HG02973 (cell line): ENCODE measurements around the gene MAPK8IP1.
A peak's percentile ranks its signal among the peaks of the same experiment; 100 is the strongest.

ENCODE experiments used
- ATAC-seq: cut with Tn5 transposase; IDR thresholded peaks from one replicate; pipeline ENCODE4 v1.9.1; 2021; ENCODE audit warnings: moderate library complexity; ENCODE audit not compliant: unreplicated experiment

The MAPK8IP1 gene

DNA sequence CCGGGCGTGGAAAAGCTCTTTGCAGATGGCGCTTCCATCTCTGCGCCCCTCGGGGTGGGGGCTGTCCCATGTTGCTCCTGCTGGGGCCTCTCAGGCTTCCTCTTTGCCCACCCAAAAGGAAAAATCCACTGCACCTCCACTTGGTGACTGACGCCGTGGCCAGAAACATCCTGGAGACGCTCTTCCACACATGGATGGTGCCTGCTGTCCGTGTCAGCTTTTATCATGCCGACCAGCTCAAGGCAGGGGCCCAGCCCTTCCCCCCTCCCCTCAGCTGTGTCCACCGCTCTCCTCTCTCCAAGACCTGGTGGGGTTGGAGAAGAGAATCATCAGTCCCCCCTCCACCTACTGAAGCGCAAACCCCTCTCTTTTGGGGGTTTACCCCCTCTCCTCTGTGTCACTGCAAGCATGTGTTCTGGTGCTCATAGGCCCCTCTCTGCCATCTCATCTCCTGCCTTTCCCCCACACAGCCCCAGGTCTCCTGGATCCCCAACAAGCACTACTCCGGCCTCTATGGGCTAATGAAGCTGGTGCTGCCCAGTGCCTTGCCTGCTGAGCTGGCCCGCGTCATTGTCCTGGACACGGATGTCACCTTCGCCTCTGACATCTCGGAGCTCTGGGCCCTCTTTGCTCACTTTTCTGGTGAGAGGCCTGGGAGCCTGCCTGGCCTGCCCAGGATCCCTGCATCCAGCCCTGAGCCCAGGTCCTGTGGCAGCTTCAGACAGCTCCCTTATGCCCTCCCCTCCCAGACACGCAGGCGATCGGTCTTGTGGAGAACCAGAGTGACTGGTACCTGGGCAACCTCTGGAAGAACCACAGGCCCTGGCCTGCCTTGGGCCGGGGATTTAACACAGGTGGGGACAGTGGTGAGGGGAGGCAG, 38.8 kb downstream of the MAPK8IP1 start:
- no peak for ATAC-seq

DNA sequence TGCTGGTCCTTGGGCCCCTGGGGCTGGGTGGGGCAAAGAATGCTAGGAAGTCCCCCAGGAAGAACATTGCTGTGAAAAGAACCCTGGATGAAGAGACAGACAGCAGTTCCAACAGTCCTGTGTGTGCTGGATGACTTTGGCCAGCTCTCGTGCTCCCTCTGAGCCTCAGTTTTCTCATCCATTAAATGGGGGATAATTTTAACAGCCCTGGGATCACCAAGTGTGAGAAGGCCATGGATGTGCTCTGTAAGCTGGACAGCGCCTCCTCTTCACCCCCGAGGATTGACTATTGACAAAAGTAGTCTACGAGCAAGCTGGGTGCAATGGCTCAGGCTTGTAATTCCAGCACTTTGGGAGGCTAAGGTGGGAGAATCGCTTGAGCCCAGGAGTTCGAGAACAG, 39.5 kb downstream of the MAPK8IP1 start:
- no peak for ATAC-seq

DNA sequence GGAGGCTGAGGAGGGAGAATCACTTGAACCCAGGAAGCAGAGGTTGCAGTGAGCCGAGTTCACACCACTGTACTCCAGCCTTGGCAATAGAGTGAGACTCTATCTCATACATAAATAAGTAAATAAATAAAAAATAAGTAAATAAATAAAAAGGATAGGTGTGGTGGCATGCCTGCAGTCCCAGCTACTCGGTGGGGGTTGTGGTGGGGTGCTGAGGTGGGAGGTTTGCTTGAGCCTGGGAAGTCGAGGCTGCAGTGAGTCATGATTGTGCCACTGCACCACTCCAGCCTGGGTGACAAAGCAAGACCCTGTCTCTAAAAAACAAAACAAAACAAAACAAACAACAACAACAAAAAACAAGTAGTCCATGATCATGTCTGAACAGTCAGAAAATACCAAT, 40.1 kb downstream of the MAPK8IP1 start:
- ATAC-seq, result no peak

DNA sequence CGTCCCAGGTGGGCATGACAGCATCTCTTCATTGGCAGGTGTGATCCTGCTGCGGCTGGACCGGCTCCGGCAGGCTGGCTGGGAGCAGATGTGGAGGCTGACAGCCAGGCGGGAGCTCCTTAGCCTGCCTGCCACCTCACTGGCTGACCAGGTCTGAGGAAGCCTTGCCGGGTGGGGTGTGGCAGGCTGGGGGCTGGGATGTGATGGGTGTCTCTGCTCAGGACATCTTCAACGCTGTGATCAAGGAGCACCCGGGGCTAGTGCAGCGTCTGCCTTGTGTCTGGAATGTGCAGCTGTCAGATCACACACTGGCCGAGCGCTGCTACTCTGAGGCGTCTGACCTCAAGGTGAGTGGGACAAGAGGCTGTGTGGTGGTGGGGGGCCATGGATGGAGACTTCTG, 40.5 kb downstream of the MAPK8IP1 start:
- no peak for ATAC-seq

DNA sequence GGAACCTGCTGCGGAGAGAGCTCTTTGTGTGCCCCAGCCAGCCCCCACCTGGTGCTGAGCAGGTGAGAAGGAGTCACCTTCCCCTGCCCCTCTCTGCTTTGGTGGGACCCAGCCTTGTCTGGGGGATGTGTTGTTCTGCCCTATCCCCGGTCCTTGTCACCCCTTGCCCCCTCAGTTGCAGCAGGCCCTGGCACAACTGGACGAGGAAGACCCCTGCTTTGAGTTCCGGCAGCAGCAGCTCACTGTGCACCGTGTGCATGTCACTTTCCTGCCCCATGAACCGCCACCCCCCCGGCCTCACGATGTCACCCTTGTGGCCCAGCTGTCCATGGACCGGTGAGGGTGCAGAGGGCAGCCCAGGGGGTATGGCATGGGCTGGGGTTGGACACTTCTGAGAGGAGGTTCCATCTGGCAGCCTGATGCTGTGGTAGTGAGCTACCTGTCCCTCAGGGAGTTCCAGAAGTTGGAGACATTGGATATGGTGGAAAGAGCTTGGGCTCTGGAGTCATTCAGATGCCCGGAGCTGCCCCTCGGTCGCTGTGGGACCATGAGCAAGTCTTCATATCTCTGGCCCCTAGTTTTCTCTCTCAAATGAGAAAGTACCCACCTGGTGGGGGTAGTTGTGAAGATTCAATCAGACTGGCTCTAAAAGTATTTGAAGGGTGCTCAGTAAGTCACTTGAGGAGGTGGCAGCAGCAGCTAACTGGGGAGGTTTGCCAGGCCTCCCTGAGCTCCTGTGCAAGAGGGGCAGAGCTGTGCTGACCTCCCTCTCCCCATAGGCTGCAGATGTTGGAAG, 41.3 kb downstream of the MAPK8IP1 start:
- ATAC-seq, result no peak

DNA sequence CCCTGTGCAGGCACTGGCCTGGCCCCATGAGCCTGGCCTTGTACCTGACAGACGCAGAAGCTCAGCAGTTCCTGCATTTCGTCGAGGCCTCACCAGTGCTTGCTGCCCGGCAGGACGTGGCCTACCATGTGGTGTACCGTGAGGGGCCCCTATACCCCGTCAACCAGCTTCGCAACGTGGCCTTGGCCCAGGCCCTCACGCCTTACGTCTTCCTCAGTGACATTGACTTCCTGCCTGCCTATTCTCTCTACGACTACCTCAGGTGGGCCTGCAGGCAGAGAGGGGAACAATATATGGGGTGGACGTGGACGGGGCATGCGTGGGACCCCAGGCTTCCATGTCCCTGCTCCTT, 41.9 kb downstream of the MAPK8IP1 start:
- no peak for ATAC-seq

DNA sequence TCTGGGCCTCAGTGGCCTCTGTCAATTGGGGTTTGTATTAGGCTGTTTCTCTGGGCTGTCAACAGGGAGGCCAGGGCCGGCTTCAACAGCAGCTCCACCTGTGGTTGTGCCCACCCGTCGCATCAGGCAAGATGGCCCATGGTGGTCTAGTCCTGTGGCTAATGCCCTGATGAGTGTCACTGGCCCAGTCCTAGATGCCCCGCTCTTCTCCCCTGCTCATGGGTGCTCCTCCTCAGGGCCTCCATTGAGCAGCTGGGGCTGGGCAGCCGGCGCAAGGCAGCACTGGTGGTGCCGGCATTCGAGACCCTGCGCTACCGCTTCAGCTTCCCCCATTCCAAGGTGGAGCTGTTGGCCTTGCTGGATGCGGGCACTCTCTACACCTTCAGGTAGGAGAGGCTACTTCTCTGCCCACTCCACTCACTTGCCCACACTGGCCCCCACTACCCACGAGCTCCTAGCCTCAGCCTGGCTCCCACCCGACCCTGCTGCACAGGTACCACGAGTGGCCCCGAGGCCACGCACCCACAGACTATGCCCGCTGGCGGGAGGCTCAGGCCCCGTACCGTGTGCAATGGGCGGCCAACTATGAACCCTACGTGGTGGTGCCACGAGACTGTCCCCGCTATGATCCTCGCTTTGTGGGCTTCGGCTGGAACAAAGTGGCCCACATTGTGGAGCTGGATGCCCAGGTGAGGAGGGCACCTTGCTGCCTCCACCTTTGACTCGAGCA, 42.4 kb downstream of the MAPK8IP1 start:
- ATAC-seq, result no peak

DNA sequence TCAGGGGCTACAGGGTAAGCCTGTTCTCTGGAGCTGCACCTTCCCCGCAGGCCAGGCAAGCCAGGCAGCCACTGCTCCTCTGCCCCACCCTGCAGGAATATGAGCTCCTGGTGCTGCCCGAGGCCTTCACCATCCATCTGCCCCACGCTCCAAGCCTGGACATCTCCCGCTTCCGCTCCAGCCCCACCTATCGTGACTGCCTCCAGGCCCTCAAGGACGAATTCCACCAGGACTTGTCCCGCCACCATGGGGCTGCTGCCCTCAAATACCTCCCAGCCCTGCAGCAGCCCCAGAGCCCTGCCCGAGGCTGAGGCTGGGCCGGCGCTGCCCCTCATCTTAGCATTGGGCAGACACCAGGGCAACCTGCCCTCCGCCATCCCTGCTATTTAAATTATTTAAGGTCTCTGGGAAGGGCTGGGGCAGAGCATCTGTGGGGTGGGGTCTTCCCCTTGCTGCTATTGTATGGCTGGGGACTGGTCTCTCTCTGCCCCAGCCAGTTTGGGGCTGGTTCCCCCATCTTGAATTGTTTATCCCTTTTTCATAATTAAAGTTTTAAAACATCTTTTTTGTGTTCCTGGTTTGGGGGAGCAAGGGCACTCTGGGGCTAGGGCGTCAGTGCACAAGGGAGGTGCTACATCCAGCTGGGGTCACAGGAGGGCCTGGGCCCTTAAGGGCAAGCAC, 43.2 kb downstream of the MAPK8IP1 start:
- ATAC-seq, result no peak

DNA sequence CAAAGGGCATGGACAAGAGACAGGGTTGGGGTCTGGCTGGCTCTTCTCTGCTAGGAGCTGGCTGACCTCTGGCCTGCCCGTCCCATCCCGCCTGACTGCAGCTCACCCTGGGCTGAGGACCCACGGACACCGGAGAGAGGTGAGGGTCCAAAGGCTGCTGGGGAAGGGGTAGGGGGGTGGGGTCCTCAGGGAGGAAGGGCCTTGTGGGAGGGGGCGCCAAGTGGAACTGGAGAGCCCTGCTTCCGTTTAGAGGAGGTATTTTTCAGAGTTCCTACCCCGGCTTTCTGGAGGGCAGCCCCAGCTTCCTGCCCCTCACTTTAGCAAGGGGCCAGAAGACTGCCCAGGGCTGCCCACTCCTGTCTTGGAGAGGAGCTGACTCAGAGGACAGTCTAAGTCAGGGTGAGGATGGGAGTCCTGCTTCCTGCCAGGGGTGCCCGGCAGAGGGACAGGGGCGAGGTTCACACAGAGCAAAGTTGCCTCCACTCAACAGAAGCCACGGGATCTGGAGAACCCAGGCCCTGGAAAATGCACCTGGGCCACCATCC, 44.1 kb downstream of the MAPK8IP1 start:
- ATAC-seq, result peak; percentile 15

DNA sequence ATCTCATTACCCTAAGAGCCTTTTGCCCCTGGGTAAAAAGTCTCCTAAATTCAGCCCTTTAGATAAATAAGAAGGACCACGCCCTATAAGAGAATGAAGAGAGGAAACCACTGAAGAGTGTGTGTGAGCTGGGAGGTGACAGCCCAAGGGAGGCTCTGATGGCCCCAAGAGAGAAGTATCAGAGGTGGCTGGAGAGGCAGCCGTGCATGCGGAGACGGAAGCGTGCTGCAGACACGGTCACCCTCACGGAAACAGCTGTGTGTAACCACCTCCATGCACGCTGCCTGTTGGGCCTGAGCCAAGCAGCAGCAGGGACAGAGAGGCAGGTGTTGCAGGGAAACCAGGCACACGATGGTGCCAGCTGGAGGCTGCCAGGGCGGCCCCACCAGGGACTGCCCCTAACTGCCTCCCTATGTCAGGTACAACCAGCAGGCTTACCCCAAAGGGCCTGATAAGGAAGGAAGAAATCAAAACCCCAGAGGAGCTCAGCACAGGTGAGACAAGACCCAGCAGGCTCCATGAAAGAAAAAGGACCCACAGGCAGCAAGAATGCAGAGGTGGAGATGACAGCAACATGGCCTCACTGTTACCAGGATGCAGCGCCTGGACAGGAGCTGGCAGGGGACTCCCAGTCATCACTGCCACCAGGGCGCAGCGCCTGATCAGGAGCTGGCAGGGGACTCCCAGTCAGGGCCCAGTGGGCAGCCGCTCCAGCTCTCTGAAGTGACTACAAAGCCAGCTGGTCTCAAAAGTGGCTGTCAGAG, 44.8 kb downstream of the MAPK8IP1 start:
- ATAC-seq, result peak; percentile 75

DNA sequence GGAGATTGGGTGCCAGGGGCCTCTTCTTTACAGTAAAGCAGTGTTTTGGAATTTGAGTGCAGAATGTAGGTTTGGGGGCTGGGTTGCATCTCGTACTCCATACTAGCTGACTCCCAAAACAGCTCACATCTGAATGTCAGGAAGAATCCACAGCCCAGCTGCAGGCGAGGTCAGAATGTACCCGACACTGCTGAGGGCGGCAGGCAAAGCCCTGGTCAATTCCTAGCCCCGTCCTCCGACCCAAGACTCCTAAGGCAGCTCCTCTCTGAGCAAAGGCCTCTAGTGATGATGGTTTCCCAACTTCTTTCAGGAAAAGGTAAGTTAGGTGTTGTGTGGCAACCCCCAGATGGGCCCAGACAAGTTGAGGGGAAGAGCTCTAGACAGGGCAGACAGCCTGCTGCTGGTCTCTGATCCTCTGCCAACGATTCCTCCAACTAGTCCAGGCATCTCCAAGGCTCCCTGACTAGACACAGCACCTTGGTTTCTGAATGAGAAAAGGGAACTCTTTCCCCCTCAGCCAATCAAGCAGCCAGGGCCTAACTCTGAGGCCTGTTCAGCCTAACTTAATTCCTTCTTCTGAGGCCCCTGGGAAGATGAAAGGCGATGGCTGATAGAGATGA, 45.6 kb downstream of the MAPK8IP1 start:
- ATAC-seq, result no peak

DNA sequence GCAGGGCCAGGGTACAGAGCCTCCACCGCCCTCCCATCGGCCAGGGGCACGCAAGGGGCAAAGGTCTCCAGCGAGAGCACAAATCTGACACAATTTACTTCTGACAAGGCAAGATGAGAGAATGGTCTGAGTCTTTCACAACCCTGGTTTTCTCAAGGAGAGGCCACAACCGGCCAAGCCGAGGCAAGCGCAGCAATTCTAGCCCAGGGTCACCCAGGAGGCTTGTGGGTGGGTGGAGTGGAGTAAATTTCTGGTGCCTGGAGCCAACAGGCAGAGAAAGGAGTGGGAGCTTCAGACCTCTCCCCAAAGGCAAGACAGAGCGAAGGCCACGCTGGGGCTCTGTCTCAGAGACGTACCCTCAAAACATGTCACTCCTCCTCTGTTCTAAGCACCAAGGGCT, 46.3 kb downstream of the MAPK8IP1 start:
- ATAC-seq, result no peak

DNA sequence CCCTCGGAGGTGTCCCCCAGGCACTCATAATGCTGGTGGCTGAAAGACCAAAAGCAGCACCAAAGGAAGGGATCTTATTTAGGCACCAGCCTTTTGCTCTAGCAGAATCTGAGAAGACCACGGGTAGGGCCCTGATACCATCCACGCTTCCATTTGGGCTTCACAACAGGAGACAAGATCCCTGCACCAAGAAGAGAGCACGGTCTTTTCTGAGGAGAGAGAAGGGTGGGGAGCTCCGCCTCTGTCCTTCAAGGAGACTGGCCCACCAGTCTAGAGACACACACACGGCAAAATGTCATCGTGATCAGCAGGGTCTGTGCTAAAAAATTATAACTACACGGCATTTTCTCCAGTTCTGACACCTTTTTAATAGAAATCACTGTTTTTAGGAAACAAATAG, 46.8 kb downstream of the MAPK8IP1 start:
- ATAC-seq, result no peak

DNA sequence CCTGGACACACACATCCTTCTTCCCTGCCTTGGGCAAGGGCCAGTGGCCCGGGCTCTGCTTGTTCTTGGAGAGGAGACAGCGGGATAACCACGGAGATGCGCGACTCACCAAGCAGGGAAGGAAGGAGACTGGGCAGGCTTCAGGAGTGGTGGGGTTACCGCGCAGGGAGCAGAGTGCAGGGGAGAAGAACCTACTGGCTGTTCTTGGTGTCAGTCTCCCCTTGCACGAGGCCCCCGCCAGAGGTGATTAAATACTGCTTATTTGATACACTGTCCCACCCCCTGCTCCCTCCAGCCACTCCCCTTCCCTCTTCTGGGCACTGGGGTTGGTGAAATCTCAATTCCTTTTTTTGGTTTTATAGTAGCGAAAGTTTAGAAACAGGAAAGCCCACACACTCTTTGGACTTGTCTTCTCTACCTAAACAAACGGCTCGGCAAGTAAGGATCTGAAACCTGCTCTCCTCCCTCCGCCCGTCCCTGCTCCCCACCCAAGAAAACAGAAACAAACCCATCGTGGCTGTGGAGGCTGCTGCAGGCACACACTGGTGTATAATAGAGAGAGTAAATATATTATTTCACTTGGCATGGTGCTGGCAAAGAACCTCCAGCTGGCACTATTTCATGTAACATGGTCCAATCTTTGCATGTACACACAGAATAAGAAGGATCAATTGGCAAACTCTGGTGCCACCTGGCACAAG, 47.8 kb downstream of the MAPK8IP1 start:
- peak; percentile 27 for ATAC-seq

DNA sequence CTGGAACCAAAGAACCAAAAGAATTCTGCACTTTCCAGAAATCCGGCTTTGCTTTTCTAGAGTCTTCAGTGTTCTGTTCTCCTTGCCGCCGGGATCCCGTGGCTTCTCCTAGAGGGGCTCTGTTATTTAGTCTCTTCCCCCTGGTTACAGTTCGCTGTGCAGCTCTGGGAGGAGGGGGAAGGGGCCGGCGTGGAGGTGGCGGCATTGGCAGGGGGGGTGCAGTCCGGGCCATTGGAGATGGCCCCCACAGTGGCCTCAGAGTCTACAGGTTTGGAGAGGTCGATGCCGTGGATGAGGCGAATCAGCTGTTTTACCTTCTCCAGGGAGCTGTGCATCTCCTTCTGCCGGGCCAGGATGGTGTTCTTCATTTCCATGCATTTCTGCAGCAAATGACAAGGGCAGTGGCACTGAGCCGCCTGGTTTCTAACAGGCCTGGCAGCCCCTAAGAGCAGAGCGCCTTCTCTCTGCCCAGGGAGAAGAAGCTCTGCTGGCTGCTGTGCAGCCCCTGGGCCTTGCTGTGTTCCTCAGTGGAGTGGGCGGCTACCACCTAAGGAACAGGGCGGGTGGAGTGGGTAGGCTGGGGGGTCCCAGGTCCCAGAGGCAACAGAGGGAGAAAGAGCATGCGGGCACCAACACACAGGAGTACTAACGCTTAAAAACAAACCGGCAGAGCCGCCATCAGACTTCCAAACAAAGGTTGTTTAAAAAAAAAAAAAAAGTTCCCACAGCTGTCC, 48.6 kb downstream of the MAPK8IP1 start:
- ATAC-seq, result no peak

DNA sequence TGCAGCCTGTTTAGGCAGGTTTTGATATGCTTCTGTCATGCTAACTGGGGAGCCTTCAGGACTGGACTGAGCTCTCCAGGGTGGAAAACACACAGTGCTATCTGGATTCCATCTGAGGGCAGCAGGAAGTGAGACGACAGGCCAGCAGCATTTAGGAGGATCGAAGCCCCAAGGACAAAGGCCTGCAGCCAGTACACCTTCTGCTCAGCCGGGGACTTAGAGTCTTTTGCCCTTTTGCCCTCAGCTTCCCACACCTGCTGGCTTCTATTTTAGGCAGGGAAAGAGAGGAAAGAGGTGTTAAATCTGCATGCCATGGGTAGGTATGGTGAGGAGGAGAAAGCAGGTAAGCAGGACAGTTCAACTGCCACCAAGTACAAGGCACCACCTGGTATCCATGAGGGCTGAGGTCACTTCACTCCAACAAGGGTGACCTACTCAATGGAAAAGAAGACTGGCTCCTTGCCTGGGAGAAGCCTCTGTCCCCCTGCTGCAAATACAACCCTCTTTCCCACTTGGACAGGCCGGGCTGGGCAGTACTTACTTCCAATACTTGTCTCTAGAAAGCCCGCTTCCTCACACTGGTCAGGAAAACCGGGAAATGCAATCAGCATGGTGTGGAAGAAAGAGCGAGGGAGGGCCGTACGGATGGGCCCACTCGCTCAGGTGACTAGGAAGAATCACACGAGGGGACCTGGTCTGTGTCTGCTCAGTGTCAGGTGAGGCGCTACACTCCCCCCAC, 49.3 kb downstream of the MAPK8IP1 start:
- no peak for ATAC-seq

DNA sequence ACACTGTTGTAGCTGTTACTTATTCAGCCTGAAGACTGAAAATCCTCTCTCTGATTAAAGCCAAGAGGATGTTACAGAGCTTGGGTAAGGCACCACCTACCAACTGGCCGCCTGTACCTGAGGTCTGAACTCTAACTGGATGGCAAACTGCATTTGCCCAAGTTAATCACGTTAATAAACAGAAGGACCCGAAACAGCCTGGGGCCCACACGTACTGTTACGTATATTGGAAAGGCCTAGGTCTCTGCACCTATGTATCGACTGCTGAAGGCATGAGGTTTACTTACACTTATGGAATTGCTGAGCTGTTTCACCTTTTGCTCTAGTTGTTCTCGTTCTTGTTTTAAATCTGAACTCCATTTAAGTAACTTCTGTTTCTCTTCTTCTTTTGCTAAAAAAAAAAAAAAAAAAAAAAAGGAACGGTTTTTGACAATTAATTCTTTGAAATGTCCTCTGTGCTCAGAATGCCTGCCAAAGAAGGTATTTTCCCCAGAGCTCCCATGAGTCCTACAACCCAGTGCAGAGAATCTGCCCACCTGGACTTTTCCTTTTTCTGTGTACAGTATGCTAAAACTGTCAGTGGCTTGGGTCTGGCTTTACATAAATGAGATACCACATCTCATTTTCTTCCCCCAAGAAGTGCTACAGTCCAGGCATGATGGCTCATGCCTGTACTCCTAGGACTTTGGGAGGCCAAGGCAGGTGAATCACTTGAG, 50.1 kb downstream of the MAPK8IP1 start:
- no peak for ATAC-seq
